LHCN-M2 (cell line): ENCODE data around the gene APRT. TPM values are rescaled to one million over a fixed set of nuclear protein-coding genes. Genes with fewer than 3 reads are reported as not detected.
"Not testable (repeated sequence)": the region's sequence is repeated elsewhere in the genome, so short reads cannot be mapped to it uniquely, and the experiment has no call there.

Source experiments
- DNase-seq: peaks from one replicate; pipeline ENCODE4 v3.0.0-alpha.2; 2012; ENCODE audit warnings: low read depth
- total RNA-seq: library from RNA; depleted of rRNA; stranded (reverse); fragments of >200 nt; gene quantifications from 2 replicates; pipeline ENCODE4 v1.2.3, GENCODE V29; 2014

Gene APRT
- total RNA-seq, 1 experiment from 2014 or later: 145 TPM

DNA sequence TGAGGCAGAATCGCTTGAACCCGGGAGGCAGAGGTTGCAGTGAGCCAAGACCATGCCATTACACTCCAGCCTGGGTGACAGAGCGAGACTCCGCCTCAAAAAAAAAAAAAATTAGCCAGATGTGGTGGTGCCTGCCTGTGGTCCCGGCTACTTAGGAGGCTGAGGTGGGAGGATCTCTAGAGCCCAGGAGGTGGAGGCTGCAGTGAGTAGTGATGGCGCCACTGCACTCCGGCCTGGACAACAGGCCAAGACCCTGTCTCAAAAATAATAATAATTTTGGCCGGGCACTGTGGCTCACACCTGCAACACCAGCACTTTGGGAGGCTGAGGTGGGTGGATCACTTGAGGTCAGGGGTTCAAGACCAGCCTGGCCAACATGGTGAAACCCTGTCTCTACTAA is 23.0 kb downstream of the APRT start:
- DNase-seq: not testable (repeated sequence)

- no peak for DNase-seq
Observed at GRCh38 chr16:88787579-88788314, 24.0 kb downstream of the APRT start.

GRCh38 chr16:88785106-88785924 is 26.4 kb downstream of the APRT start, which contains the start of gene PIEZO1:
Gene PIEZO1 (minus strand): TSS chr16:88785220. CDS start chr16:88784964, 256 bp downstream.
- DNase-seq: peak; percentile 66

DNA sequence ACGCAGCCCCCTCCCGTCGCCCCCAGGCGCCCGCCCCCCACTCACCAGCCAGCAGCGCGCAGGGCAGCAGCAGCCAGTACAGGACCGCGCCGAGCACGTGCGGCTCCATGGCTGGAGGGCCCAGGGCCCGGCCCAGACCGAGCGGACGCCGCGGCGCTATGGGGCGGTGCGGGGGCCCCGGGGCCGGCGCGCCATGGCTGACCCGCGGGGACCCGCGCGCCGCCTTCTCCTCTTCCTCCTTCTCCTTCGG is 26.9 kb downstream of the APRT start:
- no peak for DNase-seq

- DNase-seq: peak; percentile 79
Observed at GRCh38 chr16:88784074-88784855, 27.5 kb downstream of the APRT start.

DNA sequence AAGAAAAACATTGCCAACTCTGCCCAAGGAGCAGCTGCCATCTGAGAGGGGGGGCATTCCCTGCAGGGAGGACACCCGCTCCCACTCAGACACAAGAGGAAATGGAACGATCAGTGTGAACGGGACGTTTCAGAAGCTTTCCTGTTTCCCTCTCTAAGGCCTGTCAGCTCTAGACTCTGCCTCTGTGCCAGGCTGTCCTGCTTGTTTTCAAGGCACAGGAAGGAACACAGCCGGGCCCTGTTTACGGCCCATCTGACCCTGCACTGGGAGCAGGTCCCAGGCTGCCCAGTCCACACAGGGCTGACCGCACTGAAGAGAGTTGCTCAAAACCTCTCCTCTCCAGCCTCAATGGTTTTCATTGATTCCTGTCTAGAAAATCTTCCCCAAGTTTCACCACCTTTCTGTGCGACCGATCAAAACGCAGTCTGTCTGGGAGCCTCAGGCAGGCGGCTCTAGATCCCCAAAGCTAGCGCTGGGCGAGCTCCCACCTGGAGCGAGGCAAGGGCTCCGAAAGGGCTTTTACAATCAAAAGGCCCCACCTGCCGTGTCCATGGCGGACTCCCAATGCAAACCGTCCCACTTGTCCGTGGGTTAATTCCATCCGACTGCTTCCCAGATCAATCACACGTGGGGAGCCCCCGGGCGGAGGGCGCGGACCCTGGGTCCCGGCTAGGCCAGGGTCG is 28.2 kb downstream of the APRT start:
- peak; percentile 65 for DNase-seq

DNA sequence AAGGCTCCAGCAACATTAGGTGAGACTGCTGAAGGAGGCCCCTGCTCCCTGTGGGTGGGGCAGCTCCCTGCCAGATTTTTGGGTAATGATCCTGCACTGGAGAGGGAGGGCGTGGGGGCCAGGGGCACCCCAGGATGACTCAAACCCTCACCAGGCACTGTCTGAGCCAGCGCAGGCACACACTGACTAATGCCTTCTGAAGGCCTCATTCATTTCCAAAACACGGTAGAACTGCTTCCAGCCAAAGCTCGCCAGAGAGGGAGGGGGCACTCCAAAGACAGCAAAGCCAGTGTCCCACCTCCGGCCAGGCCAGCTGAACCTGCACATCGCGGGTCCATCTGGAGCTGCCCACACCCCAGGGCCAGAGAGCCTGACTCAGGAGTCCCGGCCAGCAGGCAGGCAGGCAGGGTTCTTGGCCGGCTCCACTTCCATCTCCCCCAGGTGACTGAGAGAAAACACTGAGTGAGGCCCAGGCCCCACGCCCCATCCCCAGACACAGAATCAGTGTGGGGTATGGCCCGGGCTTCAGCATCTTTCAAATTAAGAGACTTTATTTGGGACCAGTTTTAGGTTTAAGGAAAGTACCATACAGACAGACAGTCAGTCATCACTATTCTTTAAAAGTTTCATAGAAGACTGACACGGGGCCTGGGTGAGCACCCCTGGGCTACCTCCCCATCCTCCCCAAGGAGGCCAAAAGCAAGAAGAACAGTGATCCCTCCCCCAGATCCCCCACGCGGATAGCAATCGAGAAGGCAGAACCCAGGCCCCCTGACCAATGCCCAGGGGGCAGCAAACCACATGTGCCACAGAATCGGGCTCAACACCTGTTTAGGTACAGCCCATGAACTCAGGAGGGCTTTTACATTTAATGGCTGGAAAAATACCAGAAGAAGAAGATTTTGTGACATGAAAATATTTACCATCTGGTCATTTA is 29.0 kb downstream of the APRT start:
- DNase-seq: peak; percentile 82

DNA sequence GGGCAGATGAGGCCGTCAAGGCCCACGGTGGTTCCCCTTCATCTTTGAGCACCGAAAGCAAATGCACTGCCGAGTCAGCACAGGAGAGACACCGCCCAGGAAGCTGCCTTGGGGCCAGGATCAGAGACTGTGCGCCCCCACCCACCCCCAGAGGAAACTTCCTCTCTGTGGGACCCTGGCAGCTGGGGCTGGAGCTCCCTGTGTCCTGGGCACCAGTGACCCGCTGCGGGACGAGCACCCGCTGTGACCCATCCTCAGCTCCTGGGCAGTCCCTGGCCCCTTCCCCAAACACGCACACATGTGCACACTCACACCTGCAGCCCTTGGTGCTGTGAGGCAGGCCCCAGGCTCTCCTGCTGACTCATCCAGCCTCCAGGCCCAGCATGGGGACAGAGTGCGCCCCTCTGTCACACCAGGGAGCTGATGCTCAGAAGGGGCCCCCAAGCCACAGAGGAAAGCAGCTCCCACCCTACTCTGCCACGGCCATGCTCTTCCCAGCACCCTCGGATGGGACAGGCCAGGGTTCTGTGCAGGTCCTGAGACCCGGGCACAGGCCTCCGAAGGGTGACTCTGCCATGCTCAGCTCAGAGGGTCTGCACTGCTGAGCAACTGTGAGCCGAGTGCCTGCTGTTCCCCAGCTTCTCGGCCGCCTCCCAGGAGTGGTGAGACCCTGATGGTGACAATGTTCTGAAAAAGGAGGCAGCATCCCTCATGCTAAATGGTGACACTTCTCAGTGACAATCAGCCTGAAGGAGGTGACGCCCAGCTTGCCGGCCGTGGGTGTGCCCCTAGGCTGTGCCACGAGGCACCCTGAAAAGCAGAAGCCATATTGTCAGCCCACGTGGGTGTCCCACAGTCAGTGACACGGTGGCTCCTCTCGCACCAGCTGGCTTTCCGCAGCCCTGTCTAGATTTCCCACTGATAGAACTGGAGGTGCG is 30.3 kb downstream of the APRT start:
- no peak for DNase-seq

GRCh38 chr16:88780142-88781062 is 31.3 kb downstream of the APRT start:
- no peak for DNase-seq

GRCh38 chr16:88779406-88780141 is 32.2 kb downstream of the APRT start:
- no peak for DNase-seq

DNA sequence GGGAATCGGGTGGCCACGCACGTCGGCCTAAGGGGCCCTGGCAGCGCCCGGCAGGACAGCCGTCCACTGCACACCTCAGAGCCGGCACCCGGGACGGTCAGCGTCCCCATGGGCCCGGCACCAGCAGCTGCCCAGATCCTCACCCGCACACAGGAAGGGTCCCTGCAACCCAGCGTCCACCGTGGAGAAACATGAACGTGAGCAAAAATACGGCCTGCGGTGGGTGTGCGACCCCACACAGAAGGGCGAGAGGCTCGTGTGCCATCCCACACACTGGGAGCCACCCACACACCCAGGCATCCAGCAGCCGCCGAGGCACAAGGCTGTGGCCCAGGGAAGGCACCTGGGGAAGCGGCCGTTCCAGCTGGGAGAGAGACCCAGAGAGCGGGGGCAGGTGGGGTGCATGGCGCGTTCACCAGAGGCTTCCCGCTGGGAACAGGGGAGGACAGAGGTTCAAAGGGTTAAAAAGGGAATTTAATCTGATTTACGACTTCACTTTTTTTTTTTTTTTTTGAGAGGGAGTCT is 33.1 kb downstream of the APRT start:
- DNase-seq: no peak

DNA sequence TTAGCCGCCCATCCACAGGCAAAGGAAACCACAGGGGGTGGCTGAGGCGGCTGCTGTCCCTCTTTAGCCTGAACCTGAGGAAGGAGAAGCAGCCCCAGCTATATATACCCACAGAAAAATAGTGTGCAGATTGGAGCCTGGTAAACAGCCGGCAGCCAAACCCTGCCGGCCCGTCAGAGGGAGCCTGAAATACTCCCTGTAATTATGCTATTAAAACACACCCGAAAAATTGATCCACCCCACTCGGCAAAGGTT is 33.5 kb downstream of the APRT start:
- no peak for DNase-seq

- no peak for DNase-seq
Observed at GRCh38 chr16:88777471-88778270, 34.1 kb downstream of the APRT start.

GRCh38 chr16:88775825-88776224 is 35.9 kb downstream of the APRT start:
- DNase-seq: no peak

GRCh38 chr16:88774544-88775393 is 37.0 kb downstream of the APRT start:
- DNase-seq: no peak

- DNase-seq: peak; percentile 86
Observed at GRCh38 chr16:88773812-88774291, 37.9 kb downstream of the APRT start.
